ENCODE results near the gene C19orf81. TPM values are rescaled to one million over a fixed set of nuclear protein-coding genes. Genes with fewer than 3 reads are reported as not detected.
A peak's percentile ranks its signal among the peaks of the same experiment; 100 is the strongest.

C19orf81 gene
- total and polyA plus RNA-seq, 2 of the 8 experiments (the other 6 are each of a cell fraction or from before 2014, with no cell fraction given) = 11.7 to 13.0 TPM

DNA sequence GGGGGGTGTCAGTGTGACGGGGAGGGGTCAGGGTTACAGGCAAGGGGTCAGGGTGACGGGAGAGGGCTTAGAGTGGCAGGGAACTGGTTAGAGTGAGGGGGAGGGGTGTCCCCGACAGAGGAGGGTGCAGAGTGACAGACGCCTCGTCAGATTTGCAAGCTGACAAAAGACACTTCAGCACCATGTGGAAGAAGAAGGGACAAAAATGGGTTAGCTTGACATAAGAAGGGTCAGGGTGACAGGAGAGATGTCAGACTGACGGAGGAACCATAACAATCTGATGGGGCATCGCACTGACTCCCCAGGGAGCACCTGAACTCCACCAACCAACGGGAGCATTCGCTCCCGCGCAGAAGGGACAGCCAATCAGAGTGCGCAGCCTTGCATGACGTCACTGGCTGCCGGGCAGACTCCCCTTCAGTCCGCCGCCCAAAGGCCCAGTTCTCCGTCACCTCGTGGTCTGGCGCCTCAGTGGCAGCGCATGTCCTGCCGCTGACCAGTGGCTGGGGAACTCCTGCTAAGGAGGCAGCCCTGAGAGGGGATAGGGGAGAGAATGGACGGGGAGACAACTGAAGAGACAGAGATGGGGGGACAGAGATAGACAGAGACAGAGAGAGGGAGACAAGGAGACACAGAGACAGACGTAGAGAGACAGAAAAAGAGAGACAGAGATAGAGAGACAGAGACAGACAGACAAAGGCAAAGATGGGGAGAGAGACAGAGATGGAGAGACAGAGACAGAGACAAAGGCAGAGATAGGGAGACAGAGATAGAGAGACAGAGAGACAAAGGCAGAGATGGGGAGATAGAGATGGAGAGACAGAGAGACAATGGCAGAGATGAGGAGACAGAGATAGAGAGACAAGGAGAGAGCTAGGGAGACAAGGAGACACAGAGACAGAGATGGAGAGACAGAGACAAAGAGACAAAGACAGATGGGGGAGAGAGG lies 30.2 kb downstream of the C19orf81 start (continued):
- TF ChIP-seq RNF2 (IDR thresholded peaks at IDR 0.05; ENCODE audit: borderline replicate concordance, low read depth, low read length, missing control alignments, poor library complexity, severe bottlenecking) = no peak
- peak; percentile 100 for TF ChIP-seq RFX5 (IDR thresholded peaks at IDR 0.05; ENCODE audit: borderline replicate concordance, low read depth, low read length)
- no peak for TF ChIP-seq RXRA (IDR thresholded peaks at IDR 0.05; ENCODE audit: insufficient read depth, low read depth, low read length)
- TF ChIP-seq GABPA (IDR thresholded peaks at IDR 0.05; ENCODE audit: borderline replicate concordance, insufficient read depth, low read length) = no peak
- no peak for TF ChIP-seq SP4 (IDR thresholded peaks at IDR 0.05; ENCODE audit: low read length)
- TF ChIP-seq TAF1 (IDR thresholded peaks at IDR 0.05; ENCODE audit: low read depth, low read length) = no peak
- no peak for TF ChIP-seq CEBPB (IDR thresholded peaks at IDR 0.05; ENCODE audit: low read depth, low read length)
- TF ChIP-seq FOSL1 (IDR thresholded peaks at IDR 0.05; ENCODE audit: insufficient read depth, low read depth, low read length) = no peak
- TF ChIP-seq SP1 (IDR thresholded peaks at IDR 0.05; ENCODE audit: low read depth, low read length) = peak; percentile 93
- no peak for TF ChIP-seq TCF12 (IDR thresholded peaks at IDR 0.05; ENCODE audit: low read depth, low read length)
- no peak for TF ChIP-seq CBX5 (IDR thresholded peaks at IDR 0.05; ENCODE audit: low read depth, low read length)
- TF ChIP-seq TBP (IDR thresholded peaks at IDR 0.05; ENCODE audit: low read depth, low read length) = no peak
- TF ChIP-seq POLR2A (IDR thresholded peaks at IDR 0.05; ENCODE audit: control extremely low read depth in 1 of 2, low read depth in 2 of 2, low read length in 2 of 2) = no peak
- peak; percentile 46; the same call in 1 of the 2 replicates for TF ChIP-seq JUN (IDR thresholded peaks at IDR 0.05; ENCODE audit: low read depth, low read length)
- no peak for TF ChIP-seq EZH2 (IDR thresholded peaks at IDR 0.05; ENCODE audit: low read depth, low read length, severe bottlenecking)
- no peak for TF ChIP-seq CHD1 (IDR thresholded peaks at IDR 0.05; ENCODE audit: low read depth, low read length)
- no peak for TF ChIP-seq YY1 (IDR thresholded peaks at IDR 0.05; ENCODE audit: low read depth, low read length)
- TF ChIP-seq BACH1 (IDR thresholded peaks at IDR 0.05; ENCODE audit: low read length) = no peak
- TF ChIP-seq SIRT6 (IDR thresholded peaks at IDR 0.05; ENCODE audit: low read length) = no peak
- TF ChIP-seq KDM4A (IDR thresholded peaks at IDR 0.05; ENCODE audit: low read depth, low read length, severe bottlenecking) = no peak
- TF ChIP-seq POU5F1 (IDR thresholded peaks at IDR 0.05; ENCODE audit: low read depth, low read length) = no peak
- no peak for TF ChIP-seq KDM5A (IDR thresholded peaks at IDR 0.05; ENCODE audit: low read length)
- no peak for TF ChIP-seq MAFK (IDR thresholded peaks at IDR 0.05; ENCODE audit: low read depth, low read length)
- no peak for TF ChIP-seq RAD21 (IDR thresholded peaks at IDR 0.05 in 1 of 2, conservative IDR thresholded peaks at IDR 0.05 in 1 of 2; ENCODE audit: low read depth in 2 of 2, low read length in 2 of 2)
- TF ChIP-seq SIX5 (IDR thresholded peaks at IDR 0.05; ENCODE audit: low read depth, low read length) = no peak
- TF ChIP-seq TAF7 (optimal IDR thresholded peaks at IDR 0.05; ENCODE audit: borderline replicate concordance, low read depth, low read length) = no peak
